Activated B cell treated with CpG ODN at 0.5 μM for 24 hours (primary cell): ENCODE results near the gene COL25A1. TPM values are rescaled to one million over a fixed set of nuclear protein-coding genes. Genes with fewer than 3 reads are reported as not detected.
"Not testable (repeated sequence)": the region's sequence is repeated elsewhere in the genome, so short reads cannot be mapped to it uniquely, and the experiment has no call there.

ENCODE experiments used
- ATAC-seq: fragments of 200-7000 bp; cut with Tn5 transposase; one replicate; pipeline ENCODE4 v1.10.0; 2021; ENCODE audit warnings: low read depth, mild to moderate bottlenecking, moderate library complexity
- CTCF ChIA-PET: fragments of 350-600 bp; sonication (Branson Sonifier 250); formaldehyde crosslinking; loops from one replicate; lab custom pipeline; 2021; ENCODE audit warnings: antibody characterized with exemption; lab: Charles Lee
- POLR2A ChIA-PET: fragments of 350-600 bp; sonication (Branson Sonifier 250); formaldehyde crosslinking; loops from one replicate; lab custom pipeline; 2021; ENCODE audit warnings: antibody characterized with exemption; lab: Charles Lee
- DNase-seq: peaks from one replicate; pipeline ENCODE4 v3.0.0; 2022
- H3K27ac Mint-ChIP-seq: one replicate; pipeline ENCODE4 v1.8.0; 2020; ENCODE audit warnings: mixed read lengths
- H3K27me3 Mint-ChIP-seq: one replicate; pipeline ENCODE4 v1.8.0; 2021; ENCODE audit warnings: mixed read lengths
- H3K36me3 Mint-ChIP-seq: one replicate; pipeline ENCODE4 v1.8.0; 2021; ENCODE audit warnings: low read depth, mixed read lengths
- H3K4me1 Mint-ChIP-seq: one replicate; pipeline ENCODE4 v1.8.0; 2021; ENCODE audit warnings: mixed read lengths
- H3K4me3 Mint-ChIP-seq: one replicate; pipeline ENCODE4 v1.8.0; 2020; ENCODE audit warnings: mild to moderate bottlenecking, mixed read lengths
- H3K9me3 Mint-ChIP-seq: one replicate; pipeline ENCODE4 v1.8.0; 2020; ENCODE audit warnings: mixed read lengths
- CTCF ChIP-seq: fragments of 200-600 bp; IDR thresholded peaks from one replicate; pipeline ENCODE4 v1.8.0; 2022; ENCODE audit warnings: antibody characterized with exemption, mild to moderate bottlenecking
- intact Hi-C: fragments of 100-400 bp; cut with micrococcal nuclease; formaldehyde crosslinking; loops from one replicate; pipeline ENCODE4 v1.15.1; 2024
- total RNA-seq: library from RNA; stranded (reverse); gene quantifications from 2 replicates; pipeline ENCODE4 v1.2.3, GENCODE V29; 2022

Gene COL25A1
- total RNA-seq, 1 donor from 2014 or later: not detected

- no peak overlapping the region for H3K27ac Mint-ChIP-seq
- no peak for TF ChIP-seq CTCF
- H3K27me3 Mint-ChIP-seq: no peaks in the 10 kb centered on the region
- no peak for DNase-seq
- ATAC-seq: no peak
- H3K9me3 Mint-ChIP-seq: no peaks in the 10 kb centered on the region
- ChIA-PET POLR2A (no interaction called here), CTCF (no interaction called here)
- no peaks in the 10 kb centered on the region for H3K36me3 Mint-ChIP-seq
- no peak overlapping the region for H3K4me3 Mint-ChIP-seq
- intact Hi-C loops: no loop called here
- H3K4me1 Mint-ChIP-seq: no peaks in the 10 kb centered on the region
Observed at GRCh38 chr4:108943371-108943770, 359.1 kb downstream of the COL25A1 start.

GRCh38 chr4:108941904-108942430 lies 360.5 kb downstream of the COL25A1 start:
- intact Hi-C loops: no loop called here
- DNase-seq (no peak), ATAC-seq (no peak)
- Mint-ChIP-seq H3K27ac (no peak overlapping the region), H3K4me3 (no peak overlapping the region), H3K27me3 (no peaks in the 10 kb centered on the region), H3K4me1 (no peaks in the 10 kb centered on the region), H3K36me3 (no peaks in the 10 kb centered on the region), H3K9me3 (no peaks in the 10 kb centered on the region)
- POLR2A ChIA-PET: no interaction called here
- no peak for TF ChIP-seq CTCF
- CTCF ChIA-PET: no interaction called here

GRCh38 chr4:108940634-108941033 lies 361.8 kb downstream of the COL25A1 start:
- Mint-ChIP-seq H3K4me1 (no peaks in the 10 kb centered on the region), H3K27ac (no peak overlapping the region), H3K9me3 (no peaks in the 10 kb centered on the region), H3K27me3 (no peaks in the 10 kb centered on the region), H3K4me3 (no peak overlapping the region), H3K36me3 (no peaks in the 10 kb centered on the region)
- intact Hi-C loops: no loop called here
- ChIA-PET POLR2A (no interaction called here), CTCF (no interaction called here)
- DNase-seq: no peak
- no peak for ATAC-seq
- no peak for TF ChIP-seq CTCF

- H3K4me3 Mint-ChIP-seq: no peak overlapping the region
- no peaks in the 10 kb centered on the region for H3K9me3 Mint-ChIP-seq
- intact Hi-C loops: no loop called here
- TF ChIP-seq CTCF: no peak
- POLR2A ChIA-PET: no interaction called here
- no peak for ATAC-seq
- H3K27ac Mint-ChIP-seq: no peak overlapping the region
- CTCF ChIA-PET: no interaction called here
- no peaks in the 10 kb centered on the region for H3K36me3 Mint-ChIP-seq
- DNase-seq: no peak
- H3K4me1 Mint-ChIP-seq: no peaks in the 10 kb centered on the region
- H3K27me3 Mint-ChIP-seq: no peaks in the 10 kb centered on the region
Observed at GRCh38 chr4:108940149-108940548, 362.3 kb downstream of the COL25A1 start.

- H3K4me1 Mint-ChIP-seq: no peaks in the 10 kb centered on the region
- CTCF ChIA-PET: no interaction called here
- ATAC-seq (no peak), DNase-seq (no peak)
- intact Hi-C loops: no loop called here
- POLR2A ChIA-PET: no interaction called here
- H3K27me3 Mint-ChIP-seq: peaks cover 2% of the 10 kb centered on the region
- no peaks in the 10 kb centered on the region for H3K9me3 Mint-ChIP-seq
- H3K4me3 Mint-ChIP-seq: no peak overlapping the region
- H3K36me3 Mint-ChIP-seq: no peaks in the 10 kb centered on the region
- H3K27ac Mint-ChIP-seq: no peak overlapping the region
- no peak for TF ChIP-seq CTCF
Observed at GRCh38 chr4:108937066-108937465, 365.4 kb downstream of the COL25A1 start.

GRCh38 chr4:108933925-108934324 lies 368.5 kb downstream of the COL25A1 start:
- ATAC-seq, H3K4me1 Mint-ChIP-seq, CTCF ChIA-PET: not testable (repeated sequence)

More at GRCh38 chr4:108933925-108934324, 368.5 kb downstream of the COL25A1 start:
- H3K27ac Mint-ChIP-seq, H3K36me3 Mint-ChIP-seq, H3K9me3 Mint-ChIP-seq, intact Hi-C loops, H3K27me3 Mint-ChIP-seq, DNase-seq, POLR2A ChIA-PET, H3K4me3 Mint-ChIP-seq: not testable (repeated sequence)
